HS-27A (cell line): ENCODE measurements around the gene CNTNAP5.

Experiments used
- DNase-seq: peaks from one replicate; pipeline ENCODE4 v3.0.0-alpha.2; 2012; ENCODE audit warnings: low read depth, missing footprints

The CNTNAP5 gene

GRCh38 chr2:124063596-124063995, 38.5 kb downstream of the CNTNAP5 start:
- DNase-seq = no peak

- no peak for DNase-seq
Measured at GRCh38 chr2:124065636-124066035, 40.5 kb downstream of the CNTNAP5 start.

- DNase-seq = no peak
Measured at GRCh38 chr2:124066776-124067175, 41.7 kb downstream of the CNTNAP5 start.

- no peak for DNase-seq
Measured at GRCh38 chr2:124079045-124079444, 54.0 kb downstream of the CNTNAP5 start.

GRCh38 chr2:124080281-124081153, 55.4 kb downstream of the CNTNAP5 start:
- no peak for DNase-seq

GRCh38 chr2:124081154-124081716, 56.1 kb downstream of the CNTNAP5 start:
- DNase-seq = no peak

GRCh38 chr2:124088616-124089015, 63.5 kb downstream of the CNTNAP5 start:
- DNase-seq = no peak

- no peak for DNase-seq
Measured at GRCh38 chr2:124091721-124092120, 66.6 kb downstream of the CNTNAP5 start.

- no peak for DNase-seq
Measured at GRCh38 chr2:124092651-124093050, 67.6 kb downstream of the CNTNAP5 start.

GRCh38 chr2:124104914-124105313, 79.8 kb downstream of the CNTNAP5 start:
- no peak for DNase-seq

- DNase-seq = no peak
Measured at GRCh38 chr2:124112206-124112605, 87.1 kb downstream of the CNTNAP5 start.

GRCh38 chr2:124112966-124113365, 87.9 kb downstream of the CNTNAP5 start:
- no peak for DNase-seq

GRCh38 chr2:124120246-124120645, 95.2 kb downstream of the CNTNAP5 start:
- no peak for DNase-seq

GRCh38 chr2:124121106-124121505, 96.0 kb downstream of the CNTNAP5 start:
- DNase-seq = no peak

GRCh38 chr2:124121760-124122275, 96.7 kb downstream of the CNTNAP5 start:
- no peak for DNase-seq

- DNase-seq = no peak
Measured at GRCh38 chr2:124122340-124122739, 97.3 kb downstream of the CNTNAP5 start.

- no peak for DNase-seq
Measured at GRCh38 chr2:124131276-124131675, 106.2 kb downstream of the CNTNAP5 start.

GRCh38 chr2:124136110-124136509, 111.0 kb downstream of the CNTNAP5 start:
- DNase-seq = no peak

GRCh38 chr2:124138076-124138475, 113.0 kb downstream of the CNTNAP5 start:
- DNase-seq = no peak

GRCh38 chr2:124145982-124146381, 120.9 kb downstream of the CNTNAP5 start:
- DNase-seq = no peak

GRCh38 chr2:124147552-124147951, 122.5 kb downstream of the CNTNAP5 start:
- no peak for DNase-seq

GRCh38 chr2:124149571-124149970, 124.5 kb downstream of the CNTNAP5 start:
- no peak for DNase-seq

GRCh38 chr2:124151691-124152090, 126.6 kb downstream of the CNTNAP5 start:
- DNase-seq = no peak
